MM.1S (cell line): Measurements from ENCODE around the gene NPEPL1.

Source experiments
- CTCF ChIP-seq: fragments of 300-600 bp; sonication (generic); IDR thresholded peaks from 2 replicates; pipeline ENCODE4 v1.5.1; 2016; ENCODE audit warnings: antibody characterized with exemption, low read length, mixed read lengths
- EZH2 ChIP-seq: fragments of 300-600 bp; sonication (generic); optimal IDR thresholded peaks from 2 replicates; pipeline ENCODE3; 2017; ENCODE audit warnings: low read depth, mild to moderate bottlenecking, antibody characterized with exemption, low read length, mixed read lengths
- EZH2phosphoT487 ChIP-seq: fragments of 300-600 bp; sonication (generic); IDR thresholded peaks from 2 replicates; pipeline ENCODE4 v1.6.1; 2018; ENCODE audit warnings: antibody characterized with exemption, low read length

GRCh38 chr20:58709013-58709702 is 16.6 kb downstream of the NPEPL1 start:
- no peak for TF ChIP-seq EZH2phosphoT487
- TF ChIP-seq CTCF, result no peak
- no peak for TF ChIP-seq EZH2
